Measurements from ENCODE around the gene RXFP4.
A peak's percentile ranks its signal among the peaks of the same experiment; 100 is the strongest.
"Not testable (repeated sequence)": the region's sequence is repeated elsewhere in the genome, so short reads cannot be mapped to it uniquely, and the experiment has no call there.

The RXFP4 gene

DNA sequence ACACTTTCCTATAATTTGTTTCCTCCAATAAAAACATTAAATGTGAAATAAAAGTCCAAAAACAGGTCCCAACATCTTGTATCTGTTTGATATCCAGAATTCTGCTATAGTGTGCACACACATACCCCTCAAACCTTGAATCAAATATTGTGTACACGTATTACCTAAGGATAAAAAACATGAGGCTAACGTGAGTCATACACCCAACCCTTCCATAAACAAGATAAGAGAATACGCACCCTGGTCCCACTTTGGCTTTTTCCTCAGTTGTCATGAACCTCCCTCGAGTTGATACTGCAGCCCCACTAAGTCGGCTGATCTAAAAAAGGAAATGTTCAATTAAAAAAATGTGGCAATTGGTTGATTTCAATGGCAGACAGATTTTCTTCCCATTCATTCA is 12.4 kb upstream of the RXFP4 start:
- FAIRE-seq = no peak
- no peak for DNase-seq (ENCODE audit: insufficient read length, low spot score)

GRCh38 chr1:155930725-155931124 is 10.7 kb upstream of the RXFP4 start:
- DNase-seq (ENCODE audit: insufficient read length, low spot score); FAIRE-seq: not testable (repeated sequence)

- FAIRE-seq (no peak), DNase-seq (ENCODE audit: insufficient read length, low spot score) (no peak)
Measured at GRCh38 chr1:155931332-155932038, 10.0 kb upstream of the RXFP4 start.

- DNase-seq (ENCODE audit: insufficient read length, low spot score) = no peak
- FAIRE-seq = no peak
Measured at GRCh38 chr1:155932081-155932480, 9.4 kb upstream of the RXFP4 start.

GRCh38 chr1:155932487-155932886 is 9.0 kb upstream of the RXFP4 start:
- FAIRE-seq = no peak

GRCh38 chr1:155933591-155934096 is 7.8 kb upstream of the RXFP4 start:
- DNase-seq (ENCODE audit: insufficient read length, low spot score) (no peak), FAIRE-seq (no peak)

More at GRCh38 chr1:155932487-155932886, 9.0 kb upstream of the RXFP4 start:
- DNase-seq (ENCODE audit: insufficient read length, low spot score) = no peak

DNA sequence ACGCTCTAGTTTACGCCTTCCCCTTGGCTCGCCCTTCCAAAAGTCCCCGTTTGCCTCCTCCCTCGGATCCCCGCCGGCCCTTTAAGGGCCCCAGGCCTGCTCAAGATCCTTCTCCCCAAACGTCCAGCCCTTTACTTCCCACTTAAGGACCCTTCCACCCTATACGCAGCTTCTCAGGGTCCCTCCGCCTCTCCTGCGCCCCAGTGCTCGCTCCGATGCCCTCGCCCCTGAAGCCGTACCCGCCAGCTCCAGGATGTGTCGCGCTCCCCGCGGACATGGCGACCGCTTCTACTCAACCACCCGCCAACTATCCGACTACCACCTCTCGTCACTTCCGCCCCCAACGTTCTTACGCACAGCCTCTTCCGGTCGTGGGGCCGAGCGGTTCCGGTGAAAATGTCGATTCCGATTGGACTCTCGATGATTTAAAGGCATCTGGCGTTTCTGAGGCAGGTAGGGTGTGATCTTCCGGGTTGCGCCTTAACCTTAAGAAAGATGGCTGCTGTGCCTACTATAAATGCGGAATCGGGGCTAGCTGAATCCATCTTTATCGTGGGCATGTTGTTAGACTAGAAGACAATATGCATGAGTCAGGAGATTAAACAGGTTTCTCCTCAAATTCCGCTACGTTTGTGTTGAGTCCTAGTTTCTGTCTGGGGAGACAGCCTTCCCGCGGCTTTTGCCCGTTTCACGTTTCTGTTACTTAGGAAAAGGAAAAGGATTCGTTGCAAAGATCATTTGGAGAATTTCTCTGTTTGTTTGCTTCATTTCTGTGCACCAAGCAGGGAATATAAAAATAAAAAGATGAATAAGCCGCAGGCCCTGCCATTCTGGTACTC is 7.1 kb upstream of the RXFP4 start, which contains the start of gene KHDC4:
KHDC4 (minus strand) TSS at position 317 of the 839 bp plus-strand sequence; CDS start at position 277, 40 bp downstream.
- FAIRE-seq (peak; percentile 85), DNase-seq (ENCODE audit: insufficient read length, low spot score) (peak; percentile 90)

- FAIRE-seq (no peak), DNase-seq (ENCODE audit: insufficient read length, low spot score) (no peak)
Measured at GRCh38 chr1:155934936-155935590, 6.4 kb upstream of the RXFP4 start.

DNA sequence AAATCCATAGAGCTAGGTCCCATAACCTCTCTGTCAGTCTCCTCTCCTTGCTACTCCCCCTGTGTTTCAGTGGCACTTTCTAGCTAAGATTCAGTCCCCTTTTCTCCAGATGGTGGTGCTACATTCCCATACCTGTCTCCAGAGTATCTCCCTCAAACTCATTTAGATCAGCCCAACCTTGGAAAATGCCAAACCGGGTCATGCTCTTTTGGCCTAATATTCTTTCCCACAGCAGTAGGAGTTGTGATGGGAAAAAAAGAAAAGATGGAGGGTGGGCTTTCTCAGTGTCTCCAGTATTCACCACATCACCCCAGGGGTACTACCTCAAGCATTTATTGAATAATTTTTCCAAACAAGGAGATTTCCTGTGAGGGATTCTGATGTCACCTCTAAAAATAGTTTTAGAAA is 3.2 kb upstream of the RXFP4 start:
- FAIRE-seq (no peak), DNase-seq (ENCODE audit: insufficient read length, low spot score) (peak; percentile 64)

GRCh38 chr1:155940482-155940992 is 901 bp upstream of the RXFP4 start:
- DNase-seq (ENCODE audit: insufficient read length, low spot score) (peak; percentile 37), FAIRE-seq (no peak)

- FAIRE-seq (no peak), DNase-seq (ENCODE audit: insufficient read length, low spot score) (no peak)
Measured at GRCh38 chr1:155941845-155942531, 550 bp downstream of the RXFP4 start.

- FAIRE-seq = no peak
- DNase-seq (ENCODE audit: insufficient read length, low spot score) = no peak
Measured at GRCh38 chr1:155942578-155943141, 1.2 kb downstream of the RXFP4 start.

GRCh38 chr1:155944444-155944799 is 3.0 kb downstream of the RXFP4 start:
- FAIRE-seq (no peak), DNase-seq (ENCODE audit: insufficient read length, low spot score) (no peak)

DNA sequence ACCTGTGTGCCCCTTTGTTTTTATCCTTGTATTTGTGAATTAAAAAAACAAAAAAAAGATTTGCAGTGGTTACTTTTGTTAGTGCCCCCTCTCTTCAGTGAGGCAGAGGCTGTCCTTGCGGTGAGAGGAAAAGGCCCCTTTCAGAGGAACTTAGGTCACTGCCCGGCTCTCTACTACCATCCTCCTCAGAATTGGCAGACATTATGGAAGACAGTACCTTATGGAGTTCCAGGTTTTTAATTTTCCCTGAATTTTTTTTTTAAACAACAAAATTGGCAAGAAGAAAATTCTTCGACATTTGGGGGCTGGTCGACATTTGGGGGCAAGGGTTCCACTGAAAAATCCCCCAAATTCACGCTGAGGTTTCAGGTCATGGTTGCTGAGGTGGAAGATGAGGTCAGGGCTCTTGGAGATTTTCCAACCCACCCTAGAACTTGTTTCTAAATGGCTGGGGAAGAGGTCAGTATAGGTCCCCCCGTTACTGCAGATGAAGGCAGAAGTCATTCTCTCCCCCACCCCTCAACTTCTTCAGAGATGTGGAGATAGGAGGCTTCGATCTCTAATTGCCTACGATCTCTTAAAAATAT is 5.3 kb downstream of the RXFP4 start:
- DNase-seq (ENCODE audit: insufficient read length, low spot score) (no peak), FAIRE-seq (no peak)

DNA sequence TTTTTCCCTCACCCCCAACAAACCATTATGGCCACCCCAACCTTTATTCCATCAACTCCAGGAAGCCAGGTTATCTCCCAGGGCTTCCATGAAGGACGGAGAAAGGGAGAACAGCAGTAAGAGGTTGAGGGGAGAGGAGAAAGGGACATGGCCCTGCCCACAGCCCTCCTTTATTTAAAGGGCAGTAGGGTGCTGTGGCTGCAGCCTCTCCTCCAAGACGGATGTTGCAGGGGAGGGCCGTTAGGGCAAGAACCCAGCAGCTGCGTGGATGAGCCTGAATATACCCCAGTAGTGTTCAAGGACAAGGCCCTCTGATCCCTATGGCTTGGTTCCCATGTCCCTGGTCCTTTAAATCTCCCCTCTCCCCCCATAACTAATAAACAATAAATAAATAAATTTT is 5.9 kb downstream of the RXFP4 start:
- no peak for FAIRE-seq
- no peak for DNase-seq (ENCODE audit: insufficient read length, low spot score)

GRCh38 chr1:155947741-155948140 is 6.3 kb downstream of the RXFP4 start:
- DNase-seq (ENCODE audit: insufficient read length, low spot score) (no peak), FAIRE-seq (no peak)

DNA sequence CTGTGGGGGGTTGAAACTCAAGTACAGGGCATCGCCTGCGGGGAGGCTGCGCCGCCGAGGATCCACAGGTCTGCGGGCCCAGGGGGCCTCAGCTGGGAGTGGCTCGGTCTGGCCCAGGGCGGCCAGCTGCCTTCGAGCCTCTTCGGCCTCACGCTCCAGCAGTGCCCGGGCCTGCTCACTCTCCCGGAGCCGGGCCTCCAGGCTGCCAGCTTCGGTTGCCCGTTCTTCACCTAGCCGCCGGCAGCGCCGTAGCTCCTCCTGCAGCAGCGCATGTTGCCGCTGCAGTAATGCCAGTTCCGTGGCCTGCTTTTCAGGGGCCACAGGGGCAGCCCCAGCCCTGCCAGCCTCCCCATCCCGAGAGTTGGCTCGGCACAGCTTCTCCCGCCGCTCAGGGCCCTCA is 9.4 kb downstream of the RXFP4 start:
- FAIRE-seq = no peak
- DNase-seq (ENCODE audit: insufficient read length, low spot score) = no peak

DNA sequence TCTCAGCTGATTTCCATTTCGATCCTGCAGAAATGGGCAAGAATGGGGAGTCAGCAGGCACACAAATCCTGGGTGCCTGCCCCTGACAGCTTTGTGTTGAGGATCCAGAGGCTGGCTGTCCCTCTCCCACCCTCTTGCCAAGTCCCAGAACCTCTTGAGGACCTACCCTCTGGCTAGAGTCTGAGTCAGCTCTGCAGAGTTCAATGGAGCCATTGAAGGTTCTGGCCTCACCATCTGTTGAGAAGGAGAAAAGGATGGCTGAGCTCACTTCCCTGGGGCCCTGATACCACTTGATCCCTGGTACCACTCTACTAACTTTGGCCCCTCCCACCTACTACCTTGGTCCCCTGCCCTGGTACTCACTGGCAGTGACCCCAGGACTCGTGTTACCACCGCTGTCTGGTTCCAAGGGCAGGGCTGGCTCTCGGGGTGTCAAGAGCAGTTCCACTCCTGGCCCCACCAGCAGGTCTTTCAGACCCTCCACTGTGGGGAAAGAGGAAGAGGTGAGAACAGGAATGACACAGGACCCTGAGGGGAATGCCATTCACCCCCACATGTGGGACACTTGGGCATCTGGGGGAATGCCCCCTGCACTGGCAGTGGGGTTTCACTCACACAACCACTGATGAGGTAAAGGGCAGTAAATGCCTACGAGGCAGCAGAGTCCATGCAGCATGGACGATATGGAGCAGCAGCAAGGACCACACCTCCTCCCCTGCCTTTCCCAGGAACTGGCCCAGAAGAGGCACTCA is 10.5 kb downstream of the RXFP4 start:
- DNase-seq (ENCODE audit: insufficient read length, low spot score) (no peak), FAIRE-seq (no peak)

DNA sequence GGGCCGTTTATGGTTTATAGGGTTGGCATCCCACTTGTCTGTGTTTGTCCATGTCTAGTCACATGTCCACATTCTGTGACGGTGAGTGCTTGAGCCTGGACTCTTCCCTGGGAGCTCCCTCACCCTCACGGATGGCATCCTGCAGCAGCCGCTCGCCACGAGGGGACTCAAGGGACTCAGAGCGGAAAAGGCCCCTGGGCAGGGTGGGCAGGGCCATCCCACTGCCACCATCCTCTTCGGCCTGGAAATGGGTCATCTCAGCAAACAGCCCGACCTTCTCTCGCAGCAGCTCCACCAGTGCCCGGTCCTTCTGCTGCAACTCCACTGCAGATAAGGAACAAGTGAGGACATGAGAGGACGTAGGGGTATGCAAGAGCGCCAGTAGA is 11.1 kb downstream of the RXFP4 start:
- DNase-seq (ENCODE audit: insufficient read length, low spot score) (no peak), FAIRE-seq (no peak)
